CD4-positive, alpha-beta T cell (primary cell): ENCODE data around the gene HIPK3. TPM values are rescaled to one million over a fixed set of nuclear protein-coding genes. Genes with fewer than 3 reads are reported as not detected.

ENCODE experiments used
- ATAC-seq: fragments of 200-7000 bp; cut with Tn5 transposase; one replicate; pipeline ENCODE4 v1.10.0; 2022; ENCODE audit warnings: mild to moderate bottlenecking; ENCODE audit not compliant: poor library complexity
- CTCF ChIA-PET: fragments of 350-600 bp; sonication (Branson Sonifier 250); formaldehyde crosslinking; loops from one replicate; lab custom pipeline; 2021; ENCODE audit warnings: antibody characterized with exemption, inconsistent platforms; lab: Charles Lee
- POLR2A ChIA-PET: fragments of 350-600 bp; sonication (Branson Sonifier 250); formaldehyde crosslinking; loops from one replicate; lab custom pipeline; 2021; ENCODE audit warnings: antibody characterized with exemption, inconsistent platforms; lab: Charles Lee
- DNase-seq, 14 experiments: peaks; one replicate each; pipeline ENCODE4 v3.0.0-alpha.2; 2013 to 2020; ENCODE audit warnings: mixed read lengths in 2 of 14
- H3K27ac ChIP-seq, 2 donors: one replicate each; pipeline versions ENCODE4 v1.5.1 to v1.7.0; 2013; ENCODE audit warnings: low read length in 2 of 2, low read depth in 1 of 2, mild to moderate bottlenecking in 1 of 2
- H3K27me3 ChIP-seq, 2 experiments: 1 replicate in 1 of 2; 2 replicates in 1 of 2; pipeline versions ENCODE4 v1.6.1 to v1.7.0; 2013; ENCODE audit warnings: low read length in 2 of 2, control low read depth in 1 of 2, mild to moderate bottlenecking in 1 of 2, moderate library complexity in 1 of 2; ENCODE audit not compliant: insufficient read depth in 2 of 2, control insufficient read depth in 1 of 2
- H3K36me3 ChIP-seq: one replicate; pipeline ENCODE4 v1.6.1; 2013; ENCODE audit warnings: low read length, control low read depth; ENCODE audit not compliant: insufficient read depth
- H3K4me1 ChIP-seq: one replicate; pipeline ENCODE4 v1.6.1; 2013; ENCODE audit warnings: low read length, control low read depth; ENCODE audit not compliant: insufficient read depth
- H3K4me3 ChIP-seq: one replicate; pipeline ENCODE4 v1.5.1; 2013; ENCODE audit warnings: mild to moderate bottlenecking, low read length, moderate library complexity
- H3K9me3 ChIP-seq, 2 experiments: 1 replicate in 1 of 2; 2 replicates in 1 of 2; pipeline versions ENCODE4 v1.6.1 to v1.7.0; 2013; ENCODE audit warnings: low read length in 2 of 2, mild to moderate bottlenecking in 2 of 2, control low read depth in 1 of 2, moderate library complexity in 1 of 2; ENCODE audit not compliant: control insufficient read depth in 1 of 2, insufficient read depth in 1 of 2
- H3K27ac Mint-ChIP-seq: one replicate; pipeline ENCODE4 v1.8.0; 2020; ENCODE audit warnings: mixed read lengths
- H3K27me3 Mint-ChIP-seq: one replicate; pipeline ENCODE4 v1.8.0; 2021; ENCODE audit warnings: mixed read lengths
- H3K36me3 Mint-ChIP-seq: one replicate; pipeline ENCODE4 v1.8.0; 2021; ENCODE audit warnings: low read depth, mixed read lengths
- H3K4me1 Mint-ChIP-seq: one replicate; pipeline ENCODE4 v1.8.0; 2021; ENCODE audit warnings: low read depth, mixed read lengths
- H3K4me3 Mint-ChIP-seq: one replicate; pipeline ENCODE4 v1.8.0; 2020; ENCODE audit warnings: mild to moderate bottlenecking, mixed read lengths
- H3K9me3 Mint-ChIP-seq: one replicate; pipeline ENCODE4 v1.8.0; 2020; ENCODE audit warnings: mixed read lengths
- intact Hi-C, 2 experiments: fragments of 100-400 bp; cut with DNase I in 1 of 2; cut with micrococcal nuclease in 1 of 2; formaldehyde crosslinking; loops; one replicate each; pipeline versions ENCODE4 v1.15.1 to v1.9.0; 2023 to 2025; cut with DNase I, micrococcal nuclease
- total RNA-seq, 174 experiments: library from RNA in 2 of 174; stranded (reverse) in 2 of 174; gene quantifications; one replicate each; pipeline ENCODE4 v1.2.3 and lab custom pipeline; 2021 to 2026
- TF ChIP-seq, protein P1 (sequence below): fragments of 200-600 bp; IDR thresholded peaks from one replicate; pipeline ENCODE4 v1.8.0; 2022; ENCODE audit warnings: antibody characterized with exemption, mild to moderate bottlenecking

Gene HIPK3
- total RNA-seq, 2 experiments from 2014 or later: 38.1 to 38.9 TPM

DNA sequence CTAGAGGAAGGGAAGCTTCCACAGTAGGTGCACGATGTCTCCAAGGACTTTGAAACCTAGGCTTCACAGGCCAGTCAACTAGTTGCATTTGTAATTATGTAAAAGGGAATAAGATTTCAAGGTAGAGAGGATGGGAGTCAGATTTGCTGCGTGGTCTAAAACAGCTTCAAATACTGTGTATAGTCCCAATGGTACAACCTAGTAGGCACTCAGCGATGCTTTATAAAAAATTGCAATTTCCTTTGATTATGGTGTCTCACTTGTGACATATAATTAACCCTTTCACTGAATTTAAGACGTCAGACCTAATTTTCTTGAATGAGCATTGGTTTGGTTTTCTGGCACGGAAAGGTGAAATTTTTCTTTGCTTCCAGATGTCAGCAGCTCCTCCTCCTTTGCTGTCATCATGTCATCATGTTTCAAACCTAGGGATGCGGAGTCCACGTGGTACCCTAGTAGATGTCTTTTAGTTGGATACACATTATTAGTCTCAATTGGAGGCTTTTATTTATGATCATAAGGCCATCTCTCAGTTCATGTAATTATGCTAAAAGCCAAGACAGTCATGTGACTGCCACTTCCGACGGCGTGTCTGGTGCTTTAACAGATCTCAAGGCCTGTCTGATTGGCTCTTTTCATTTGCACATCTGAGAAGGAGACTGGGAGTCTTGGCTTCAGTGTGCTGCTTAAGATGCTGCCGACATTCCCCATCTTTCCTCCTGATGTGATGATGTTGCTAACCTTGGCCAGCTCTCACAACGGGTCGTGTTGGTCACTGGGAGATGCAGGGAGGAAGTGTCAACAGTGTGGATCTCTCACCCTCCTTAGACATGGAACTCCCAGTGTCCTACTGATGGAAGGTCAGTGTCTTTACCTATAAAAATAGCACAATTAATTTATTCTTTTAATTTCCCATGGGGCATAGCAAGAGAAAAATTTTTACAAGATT lies 134.0 kb downstream of the HIPK3 start:
- no peak for ATAC-seq
- Histone ChIP-seq H3K9me3 (no peaks in the 10 kb centered on the region), H3K4me3 (no peak overlapping the region), H3K27ac (no peak overlapping the region), H3K36me3 (no peaks in the 10 kb centered on the region), H3K4me1 (no peaks in the 10 kb centered on the region), H3K27me3 (peaks cover 0 to 6% of the 10 kb centered on the region in 2 experiments)
- no peak overlapping the region for H3K27ac Mint-ChIP-seq
- CTCF ChIA-PET: no interaction called here
- intact Hi-C loops: no loop called here
- H3K27me3 Mint-ChIP-seq: peaks cover 29% of the 10 kb centered on the region
- POLR2A ChIA-PET: no interaction called here
- DNase-seq: no peak
- no peaks in the 10 kb centered on the region for H3K9me3 Mint-ChIP-seq
- TF ChIP-seq, protein P1, sequence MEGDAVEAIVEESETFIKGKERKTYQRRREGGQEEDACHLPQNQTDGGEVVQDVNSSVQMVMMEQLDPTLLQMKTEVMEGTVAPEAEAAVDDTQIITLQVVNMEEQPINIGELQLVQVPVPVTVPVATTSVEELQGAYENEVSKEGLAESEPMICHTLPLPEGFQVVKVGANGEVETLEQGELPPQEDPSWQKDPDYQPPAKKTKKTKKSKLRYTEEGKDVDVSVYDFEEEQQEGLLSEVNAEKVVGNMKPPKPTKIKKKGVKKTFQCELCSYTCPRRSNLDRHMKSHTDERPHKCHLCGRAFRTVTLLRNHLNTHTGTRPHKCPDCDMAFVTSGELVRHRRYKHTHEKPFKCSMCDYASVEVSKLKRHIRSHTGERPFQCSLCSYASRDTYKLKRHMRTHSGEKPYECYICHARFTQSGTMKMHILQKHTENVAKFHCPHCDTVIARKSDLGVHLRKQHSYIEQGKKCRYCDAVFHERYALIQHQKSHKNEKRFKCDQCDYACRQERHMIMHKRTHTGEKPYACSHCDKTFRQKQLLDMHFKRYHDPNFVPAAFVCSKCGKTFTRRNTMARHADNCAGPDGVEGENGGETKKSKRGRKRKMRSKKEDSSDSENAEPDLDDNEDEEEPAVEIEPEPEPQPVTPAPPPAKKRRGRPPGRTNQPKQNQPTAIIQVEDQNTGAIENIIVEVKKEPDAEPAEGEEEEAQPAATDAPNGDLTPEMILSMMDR: no peak
- H3K36me3 Mint-ChIP-seq: no peaks in the 10 kb centered on the region
- H3K4me3 Mint-ChIP-seq: no peak overlapping the region
- H3K4me1 Mint-ChIP-seq: no peaks in the 10 kb centered on the region

DNA sequence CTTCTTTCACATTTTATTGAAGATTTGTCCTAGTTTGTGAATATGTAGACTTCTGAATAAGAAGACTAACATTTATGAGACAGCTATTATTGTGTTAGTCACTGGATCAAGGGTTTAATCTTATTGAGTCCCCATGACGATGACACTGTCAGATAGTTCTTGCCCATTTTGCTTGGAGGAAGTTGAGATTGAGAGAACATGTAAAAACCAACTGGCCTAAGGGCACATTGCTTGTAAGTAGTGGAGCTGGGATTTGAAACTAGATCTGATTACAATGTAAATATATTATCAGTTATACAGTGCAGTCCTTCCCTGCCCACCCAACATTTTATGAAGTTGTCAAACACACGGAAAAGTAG lies 134.7 kb downstream of the HIPK3 start:
- Histone ChIP-seq H3K27me3 (peaks cover 0 to 3% of the 10 kb centered on the region in 2 experiments), H3K4me1 (no peaks in the 10 kb centered on the region), H3K4me3 (no peak overlapping the region), H3K9me3 (no peaks in the 10 kb centered on the region), H3K36me3 (no peaks in the 10 kb centered on the region), H3K27ac (no peak overlapping the region)
- Mint-ChIP-seq H3K27me3 (peaks cover 32% of the 10 kb centered on the region), H3K36me3 (no peaks in the 10 kb centered on the region), H3K27ac (no peak overlapping the region), H3K4me1 (no peaks in the 10 kb centered on the region), H3K4me3 (no peak overlapping the region), H3K9me3 (no peaks in the 10 kb centered on the region)
- ChIA-PET CTCF (no interaction called here), POLR2A (no interaction called here)
- intact Hi-C loops: no loop called here
- TF ChIP-seq, protein P1: no peak
- DNase-seq (no peak), ATAC-seq (no peak)

GRCh38 chr11:33394431-33395109 lies 137.4 kb downstream of the HIPK3 start:
- ATAC-seq: no peak
- H3K27me3 ChIP-seq: peaks cover 5 to 7% of the 10 kb centered on the region in 2 experiments
- intact Hi-C loops: no loop called here
- Mint-ChIP-seq H3K9me3 (no peaks in the 10 kb centered on the region), H3K36me3 (no peaks in the 10 kb centered on the region), H3K27me3 (peaks cover 35% of the 10 kb centered on the region), H3K27ac (no peak overlapping the region), H3K4me1 (no peaks in the 10 kb centered on the region), H3K4me3 (no peak overlapping the region)
- H3K4me1 ChIP-seq: no peaks in the 10 kb centered on the region
- no peaks in the 10 kb centered on the region for H3K9me3 ChIP-seq
- no peak overlapping the region for H3K4me3 ChIP-seq
- DNase-seq: no peak
- POLR2A ChIA-PET: no interaction called here
- no peaks in the 10 kb centered on the region for H3K36me3 ChIP-seq
- TF ChIP-seq, protein P1: no peak
- CTCF ChIA-PET: no interaction called here
- H3K27ac ChIP-seq: no peak overlapping the region
